Fibroblast of upper back skin (primary cell): ENCODE results near the gene GRAMD1B.
"Not testable (repeated sequence)": the region's sequence is repeated elsewhere in the genome, so short reads cannot be mapped to it uniquely, and the experiment has no call there.

Source experiments
- DNase-seq: peaks from one replicate; pipeline ENCODE4 v3.0.0-alpha.2; 2013

Gene GRAMD1B

GRCh38 chr11:123448823-123449222, 18.8 kb downstream of the GRAMD1B start:
- DNase-seq, result no peak

- no peak for DNase-seq
Observed at GRCh38 chr11:123449436-123449835, 19.4 kb downstream of the GRAMD1B start.

GRCh38 chr11:123450623-123451022, 20.6 kb downstream of the GRAMD1B start:
- peak; percentile 55 for DNase-seq

GRCh38 chr11:123451183-123451781, 21.2 kb downstream of the GRAMD1B start:
- no peak for DNase-seq

GRCh38 chr11:123452794-123453193, 22.7 kb downstream of the GRAMD1B start:
- no peak for DNase-seq

- DNase-seq, result no peak
Observed at GRCh38 chr11:123454060-123454651, 24.1 kb downstream of the GRAMD1B start.

- no peak for DNase-seq
Observed at GRCh38 chr11:123454796-123455195, 24.7 kb downstream of the GRAMD1B start.

GRCh38 chr11:123456448-123456847, 26.4 kb downstream of the GRAMD1B start:
- DNase-seq, result not testable (repeated sequence)

GRCh38 chr11:123457187-123457770, 27.2 kb downstream of the GRAMD1B start:
- no peak for DNase-seq

- no peak for DNase-seq
Observed at GRCh38 chr11:123458501-123458900, 28.4 kb downstream of the GRAMD1B start.

- no peak for DNase-seq
Observed at GRCh38 chr11:123460012-123460700, 30.1 kb downstream of the GRAMD1B start.

- no peak for DNase-seq
Observed at GRCh38 chr11:123461164-123461563, 31.1 kb downstream of the GRAMD1B start.

- not testable (repeated sequence) for DNase-seq
Observed at GRCh38 chr11:123465667-123466066, 35.6 kb downstream of the GRAMD1B start.

- not testable (repeated sequence) for DNase-seq
Observed at GRCh38 chr11:123466172-123466571, 36.1 kb downstream of the GRAMD1B start.

GRCh38 chr11:123469089-123469488, 39.0 kb downstream of the GRAMD1B start:
- no peak for DNase-seq

- no peak for DNase-seq
Observed at GRCh38 chr11:123469586-123469985, 39.5 kb downstream of the GRAMD1B start.

- DNase-seq, result no peak
Observed at GRCh38 chr11:123470842-123471241, 40.8 kb downstream of the GRAMD1B start.

- no peak for DNase-seq
Observed at GRCh38 chr11:123472236-123472935, 42.3 kb downstream of the GRAMD1B start.

- DNase-seq, result peak; percentile 91
Observed at GRCh38 chr11:123473941-123474677, 44.0 kb downstream of the GRAMD1B start.

- DNase-seq, result peak; percentile 74
Observed at GRCh38 chr11:123474994-123475393, 44.9 kb downstream of the GRAMD1B start.

- peak; percentile 59 for DNase-seq
Observed at GRCh38 chr11:123475469-123475868, 45.4 kb downstream of the GRAMD1B start.

- no peak for DNase-seq
Observed at GRCh38 chr11:123477205-123477907, 47.3 kb downstream of the GRAMD1B start.
